HG03354 (cell line): ENCODE results near the gene ARL1.
"Not testable (repeated sequence)": the region's sequence is repeated elsewhere in the genome, so short reads cannot be mapped to it uniquely, and the experiment has no call there.

Source experiments
- ATAC-seq: cut with Tn5 transposase; IDR thresholded peaks from one replicate; pipeline ENCODE4 v1.9.1; 2021; ENCODE audit warnings: mild to moderate bottlenecking; ENCODE audit not compliant: unreplicated experiment, poor library complexity, severe bottlenecking

Gene ARL1

GRCh38 chr12:101407436-101408345 is at the start of gene ARL1:
TSS of gene ARL1 (minus strand) at chr12:101407772. CDS start at chr12:101407645, 127 bp downstream.
- ATAC-seq = peak; percentile 83

GRCh38 chr12:101455685-101456084 is 48.1 kb upstream of the ARL1 start:
- ATAC-seq = no peak

GRCh38 chr12:101441461-101442224 is 34.1 kb upstream of the ARL1 start:
- no peak for ATAC-seq

- no peak for ATAC-seq
Measured at GRCh38 chr12:101439236-101439635, 31.7 kb upstream of the ARL1 start.

GRCh38 chr12:101436136-101436535 is 28.6 kb upstream of the ARL1 start:
- ATAC-seq = no peak

- ATAC-seq = no peak
Measured at GRCh38 chr12:101430456-101430855, 22.9 kb upstream of the ARL1 start.

- no peak for ATAC-seq
Measured at GRCh38 chr12:101424620-101425019, 17.0 kb upstream of the ARL1 start.

- not testable (repeated sequence) for ATAC-seq
Measured at GRCh38 chr12:101422066-101422465, 14.5 kb upstream of the ARL1 start.

GRCh38 chr12:101415228-101415627 is 7.7 kb upstream of the ARL1 start:
- no peak for ATAC-seq

- no peak for ATAC-seq
Measured at GRCh38 chr12:101414533-101415119, 7.1 kb upstream of the ARL1 start.

- not testable (repeated sequence) for ATAC-seq
Measured at GRCh38 chr12:101410169-101410568, 2.6 kb upstream of the ARL1 start.

- peak; percentile 41 for ATAC-seq
Measured at GRCh38 chr12:101407049-101407435, 530 bp downstream of the ARL1 start.

- not testable (repeated sequence) for ATAC-seq
Measured at GRCh38 chr12:101391181-101391580, 16.4 kb downstream of the ARL1 start.

- ATAC-seq = no peak
Measured at GRCh38 chr12:101379149-101379548, 28.4 kb downstream of the ARL1 start.

- ATAC-seq = no peak
Measured at GRCh38 chr12:101375573-101375972, 32.0 kb downstream of the ARL1 start.

GRCh38 chr12:101372431-101372830 is 35.1 kb downstream of the ARL1 start:
- ATAC-seq = no peak

GRCh38 chr12:101368016-101368415 is 39.6 kb downstream of the ARL1 start:
- no peak for ATAC-seq

GRCh38 chr12:101361455-101361854 is 46.1 kb downstream of the ARL1 start:
- ATAC-seq = no peak

GRCh38 chr12:101356794-101357193 is 50.8 kb downstream of the ARL1 start:
- no peak for ATAC-seq

GRCh38 chr12:101351682-101352081 is 55.9 kb downstream of the ARL1 start:
- ATAC-seq = no peak
